Measurements from ENCODE around the gene SPOCK1.

Gene SPOCK1

DNA sequence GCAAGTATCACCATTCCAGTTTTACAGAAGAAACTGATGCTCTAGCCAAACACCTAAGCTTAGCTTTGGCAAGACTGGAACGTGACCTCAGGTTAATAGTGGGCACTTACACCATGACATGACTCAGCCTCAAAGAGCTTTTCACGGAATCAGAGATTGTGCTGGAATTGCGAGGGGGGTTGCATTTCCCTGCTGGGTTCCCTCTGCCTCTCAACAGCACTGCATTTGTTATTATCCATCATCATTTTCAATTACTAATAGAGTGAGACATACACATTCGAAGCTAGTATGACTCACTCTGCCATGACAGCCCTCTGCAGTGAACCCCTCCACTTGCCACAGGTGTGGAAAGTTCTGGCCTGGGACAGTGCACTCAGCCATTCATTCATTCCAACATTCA lies 8.0 kb downstream of the SPOCK1 start:
- peak; percentile 55 for DNase-seq

DNA sequence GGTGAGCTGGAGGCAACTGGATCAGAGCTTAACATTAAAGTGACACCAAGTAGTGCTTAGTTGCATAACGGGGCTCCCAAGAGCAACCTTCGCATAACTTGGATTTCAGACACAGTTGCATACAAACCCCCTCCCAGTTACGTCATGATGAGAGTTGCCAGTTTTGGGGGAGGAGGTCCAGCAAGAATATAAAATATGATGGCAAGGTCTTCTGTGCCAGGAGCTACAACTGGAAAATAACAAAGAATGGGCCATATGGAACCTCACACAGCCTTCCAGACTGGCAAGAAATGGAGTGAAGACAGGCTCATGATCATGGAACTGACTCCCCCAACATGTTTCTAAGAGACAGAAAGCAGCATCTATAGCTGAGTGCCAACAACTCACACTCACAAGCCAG lies 8.5 kb downstream of the SPOCK1 start:
- no peak for DNase-seq

DNA sequence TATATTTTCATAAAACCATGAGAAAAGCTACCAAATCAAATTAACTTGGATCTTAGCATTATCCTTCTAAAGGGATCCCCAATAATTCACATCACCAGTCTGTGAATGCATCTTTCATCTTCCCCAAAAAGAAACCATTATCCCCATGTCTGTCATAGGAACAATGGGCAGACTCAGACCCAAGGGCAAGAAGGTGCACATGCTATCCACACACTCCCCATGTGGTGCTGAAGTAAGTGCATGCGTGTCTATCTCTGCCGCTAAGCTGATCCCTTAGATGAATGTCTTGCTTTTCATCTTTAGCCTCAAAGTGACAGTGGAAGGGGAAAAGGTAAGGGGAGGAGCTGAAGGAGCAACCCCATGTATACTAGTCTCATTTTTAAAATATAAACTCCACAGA lies 10.2 kb downstream of the SPOCK1 start:
- no peak for DNase-seq

DNA sequence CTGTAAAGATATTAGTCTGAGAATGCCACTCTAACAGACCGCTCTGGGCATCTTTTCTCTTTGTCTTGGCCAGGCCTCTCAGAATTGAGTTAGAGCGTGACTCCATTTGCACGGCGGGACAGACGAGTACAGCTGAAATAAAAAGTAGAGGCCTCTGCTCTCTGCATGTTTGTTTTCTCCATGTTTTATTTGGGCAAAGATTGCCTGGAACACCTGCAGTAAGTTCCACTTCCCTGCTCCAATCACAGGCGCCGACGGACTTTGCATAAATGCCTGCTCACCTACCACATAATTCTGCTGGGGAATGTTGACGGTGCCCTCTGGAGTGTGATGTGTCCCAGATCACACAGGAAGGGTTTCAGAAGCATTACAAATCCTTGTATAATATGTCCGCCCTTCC lies 10.6 kb downstream of the SPOCK1 start:
- no peak for DNase-seq

DNA sequence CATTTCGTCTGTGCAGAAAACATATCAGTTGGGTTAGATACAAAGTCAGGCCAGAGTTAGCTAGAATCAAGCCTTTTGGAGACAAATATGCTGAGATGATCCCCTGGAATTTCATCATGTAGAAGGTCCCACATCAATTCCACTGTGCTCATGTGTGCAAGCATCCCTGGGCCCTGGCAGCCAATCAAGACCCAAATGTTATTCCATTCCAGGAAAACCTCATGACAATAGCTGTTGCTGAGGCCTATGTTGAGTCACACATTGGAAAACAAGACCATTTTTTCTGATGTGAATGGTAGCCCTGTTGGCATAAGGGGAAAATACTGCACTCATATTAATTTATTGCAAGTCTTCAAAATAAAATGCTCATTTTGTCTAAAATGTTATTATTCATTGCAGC lies 11.5 kb downstream of the SPOCK1 start:
- peak; percentile 91 for DNase-seq

DNA sequence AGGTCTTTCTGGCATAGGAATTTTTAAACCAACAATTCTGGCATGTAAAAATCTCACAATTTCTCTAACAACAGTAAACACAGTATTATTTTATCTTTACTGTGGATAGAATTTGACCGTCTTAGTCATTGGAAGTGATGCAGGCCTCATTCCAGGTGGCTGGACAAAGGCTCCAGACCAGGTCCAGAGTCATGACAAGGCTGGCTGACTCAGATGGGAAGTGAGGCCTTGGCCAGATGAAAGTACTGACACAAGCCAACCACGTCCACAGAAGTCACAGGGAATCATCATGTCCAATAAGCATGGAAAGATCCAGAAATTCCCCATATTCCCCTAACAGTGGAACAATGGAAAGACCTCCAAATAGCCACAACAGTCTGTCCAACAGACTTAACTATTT lies 12.4 kb downstream of the SPOCK1 start:
- DNase-seq = peak; percentile 45

DNA sequence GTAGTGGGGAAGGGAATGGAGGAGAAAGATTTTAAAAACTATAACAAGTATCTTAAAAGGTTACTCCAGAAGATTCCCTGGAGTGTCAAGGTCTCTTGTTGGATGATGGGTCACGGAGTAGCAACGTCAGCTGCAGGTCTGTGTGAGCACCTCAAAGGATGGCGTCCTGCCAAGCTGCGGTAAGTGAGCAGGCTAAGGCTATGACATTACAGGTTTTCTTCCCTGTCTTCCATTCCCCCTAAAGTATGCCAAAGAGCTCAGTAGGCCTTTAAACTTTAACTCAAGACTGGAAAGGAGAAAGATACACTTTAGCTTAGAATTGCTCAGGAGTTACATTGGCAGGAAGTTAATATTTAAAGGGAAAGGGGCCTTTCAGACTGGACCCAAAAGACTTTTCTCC lies 17.5 kb downstream of the SPOCK1 start:
- no peak for DNase-seq

DNA sequence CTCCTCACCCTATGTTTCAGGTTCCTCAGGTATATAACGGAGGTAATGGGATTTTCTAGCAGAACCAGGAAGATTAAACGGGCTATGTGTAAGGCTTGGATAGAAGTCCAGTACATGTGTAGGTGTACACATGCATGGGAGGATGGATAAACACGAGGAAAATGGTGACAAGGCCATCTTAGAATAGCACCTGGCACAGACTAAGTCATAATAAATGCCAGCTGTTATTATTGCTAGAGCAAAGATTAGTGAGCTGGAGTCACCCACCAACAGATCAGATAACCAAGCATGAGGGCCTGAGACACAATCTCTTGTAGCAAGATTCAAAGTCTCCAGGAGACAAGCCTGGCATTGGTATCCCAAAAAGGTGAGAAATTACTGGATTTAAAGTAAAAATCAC lies 21.1 kb downstream of the SPOCK1 start:
- no peak for DNase-seq

DNA sequence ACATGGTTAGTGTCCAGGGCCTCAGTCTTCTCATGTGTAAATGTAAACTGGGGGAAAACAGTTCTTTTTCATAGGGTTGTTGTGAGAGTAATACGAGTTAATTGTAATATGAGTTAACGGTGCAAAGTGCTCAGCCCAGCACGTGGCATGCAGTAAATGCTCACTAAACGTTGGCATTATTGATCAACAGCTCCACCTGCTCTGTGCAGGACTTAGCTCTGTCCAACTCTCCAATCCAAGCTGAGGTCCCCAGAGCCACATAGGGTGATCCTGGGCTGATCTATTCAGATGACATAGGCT lies 28.3 kb downstream of the SPOCK1 start:
- no peak for DNase-seq

DNA sequence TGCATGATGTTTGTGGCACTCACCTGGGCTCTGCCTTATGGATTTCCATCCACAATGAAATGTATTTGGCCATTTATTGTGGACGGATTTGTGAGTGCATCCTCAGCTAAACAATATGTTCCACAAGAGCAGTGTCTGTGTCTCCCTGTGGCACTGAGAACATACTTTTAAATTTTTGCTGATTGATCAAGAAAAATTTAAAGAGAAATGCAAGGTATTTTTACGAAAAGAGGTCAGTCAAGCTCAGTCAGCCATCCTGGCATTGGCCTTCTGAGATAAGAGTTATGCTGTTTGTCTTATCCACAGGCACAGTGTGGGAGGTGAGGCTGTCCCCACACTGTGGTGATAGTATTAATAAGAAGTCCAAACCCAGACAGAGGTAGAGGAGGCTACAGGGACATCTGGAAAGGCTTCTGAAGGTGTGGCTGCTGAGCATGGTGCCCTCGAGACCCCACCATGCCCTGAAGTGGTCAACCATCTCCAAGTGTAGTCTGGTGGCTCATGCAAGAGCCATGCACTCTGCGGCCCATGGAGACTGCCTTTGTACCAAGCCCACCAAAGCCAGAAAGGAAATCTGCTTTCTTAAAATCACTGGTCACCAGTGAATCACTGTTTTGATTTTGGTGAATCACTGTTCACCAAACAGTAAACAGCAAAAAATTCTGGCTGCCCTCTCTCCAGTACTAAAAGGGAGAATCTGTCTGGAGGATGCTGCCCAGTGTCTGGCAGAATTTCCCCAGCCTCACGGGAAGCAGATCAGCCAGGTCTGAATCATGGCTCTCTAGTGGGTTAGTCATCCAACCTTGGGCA lies 28.8 kb downstream of the SPOCK1 start:
- peak; percentile 96 for DNase-seq

DNA sequence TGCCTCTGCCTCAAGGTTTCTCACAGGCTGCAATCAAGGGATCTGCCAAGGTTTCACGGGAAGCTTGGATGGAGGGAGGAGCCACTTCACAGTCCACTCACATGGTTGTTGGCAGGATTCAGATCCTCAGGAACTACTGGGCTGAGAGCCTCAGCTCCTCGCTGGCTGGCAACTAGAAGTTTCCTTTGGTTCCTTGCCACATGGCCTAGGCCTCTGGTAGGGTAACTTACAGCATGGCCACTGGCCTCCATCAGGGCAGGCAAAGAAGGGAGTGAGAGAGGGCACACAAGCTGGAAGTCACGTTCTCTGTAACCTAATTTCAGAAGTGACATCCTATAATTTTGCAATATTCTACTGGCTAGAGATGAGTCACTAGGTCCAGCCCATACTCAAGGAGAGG lies 32.2 kb downstream of the SPOCK1 start:
- peak; percentile 8 for DNase-seq

DNA sequence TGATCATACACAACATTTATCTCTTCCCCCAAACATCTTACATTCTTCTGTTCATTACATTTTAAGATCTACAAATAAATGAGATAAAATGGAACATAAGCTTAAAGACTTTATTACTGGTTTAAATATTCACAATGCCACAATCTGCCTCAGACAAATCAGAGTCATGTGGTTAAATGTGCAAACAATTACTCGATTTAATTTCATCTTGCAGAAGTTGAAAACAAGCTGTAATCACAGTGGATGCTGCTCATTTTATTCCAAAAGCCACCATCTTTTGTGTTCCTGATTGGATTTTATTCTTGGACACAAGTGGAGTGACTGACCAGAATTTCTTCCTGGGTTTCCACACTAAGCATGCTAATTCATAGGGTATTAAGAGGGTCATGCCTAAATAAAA lies 33.2 kb downstream of the SPOCK1 start:
- no peak for DNase-seq

DNA sequence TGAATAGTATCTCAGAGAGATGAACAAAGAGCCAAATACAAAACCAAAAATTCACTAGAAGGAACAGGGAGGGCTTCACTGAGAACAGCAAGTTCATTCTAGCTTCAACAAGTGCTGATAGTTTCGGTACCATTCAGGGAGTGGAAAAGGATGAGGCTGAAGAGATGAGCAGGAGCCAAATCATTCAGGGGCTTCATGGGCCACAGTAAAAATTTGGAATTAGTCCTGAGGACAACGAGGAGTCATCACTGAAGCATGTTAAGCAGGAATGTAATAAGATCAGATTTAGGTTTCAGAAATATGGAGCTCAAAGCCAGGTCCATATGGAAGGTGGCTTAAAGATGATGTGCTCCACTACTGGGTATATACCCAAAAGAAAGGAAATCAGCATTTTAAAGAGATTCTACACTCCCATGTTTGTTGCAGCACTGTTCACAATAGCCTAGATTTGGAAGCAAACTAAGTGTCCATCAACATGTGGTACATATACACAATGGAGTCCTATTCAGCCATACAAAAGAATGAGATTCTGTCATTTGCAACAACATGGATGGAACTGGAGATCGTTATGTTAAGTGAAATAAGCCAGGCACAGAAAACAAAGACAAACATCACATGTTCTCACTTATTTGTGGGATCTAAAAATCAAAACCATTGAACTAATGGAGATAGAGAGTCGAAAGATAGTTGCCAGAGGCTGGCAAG lies 36.2 kb downstream of the SPOCK1 start:
- peak; percentile 43 for DNase-seq

DNA sequence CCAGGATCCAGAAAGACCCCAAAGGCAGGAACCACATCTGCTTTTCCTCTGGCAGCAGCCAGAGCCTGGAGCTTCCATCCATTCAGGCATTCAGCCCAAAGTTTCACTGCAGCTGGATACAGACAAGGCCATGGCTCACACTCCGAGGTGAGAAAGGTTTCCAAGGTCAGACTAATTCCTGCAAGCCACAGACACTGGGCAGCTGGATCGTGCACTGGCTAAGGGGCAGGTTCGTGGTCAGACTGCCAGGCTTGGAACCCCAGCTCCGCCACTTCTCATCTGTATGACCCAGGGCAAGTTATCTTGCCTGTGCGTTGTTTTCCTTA lies 36.9 kb downstream of the SPOCK1 start:
- DNase-seq = no peak

DNA sequence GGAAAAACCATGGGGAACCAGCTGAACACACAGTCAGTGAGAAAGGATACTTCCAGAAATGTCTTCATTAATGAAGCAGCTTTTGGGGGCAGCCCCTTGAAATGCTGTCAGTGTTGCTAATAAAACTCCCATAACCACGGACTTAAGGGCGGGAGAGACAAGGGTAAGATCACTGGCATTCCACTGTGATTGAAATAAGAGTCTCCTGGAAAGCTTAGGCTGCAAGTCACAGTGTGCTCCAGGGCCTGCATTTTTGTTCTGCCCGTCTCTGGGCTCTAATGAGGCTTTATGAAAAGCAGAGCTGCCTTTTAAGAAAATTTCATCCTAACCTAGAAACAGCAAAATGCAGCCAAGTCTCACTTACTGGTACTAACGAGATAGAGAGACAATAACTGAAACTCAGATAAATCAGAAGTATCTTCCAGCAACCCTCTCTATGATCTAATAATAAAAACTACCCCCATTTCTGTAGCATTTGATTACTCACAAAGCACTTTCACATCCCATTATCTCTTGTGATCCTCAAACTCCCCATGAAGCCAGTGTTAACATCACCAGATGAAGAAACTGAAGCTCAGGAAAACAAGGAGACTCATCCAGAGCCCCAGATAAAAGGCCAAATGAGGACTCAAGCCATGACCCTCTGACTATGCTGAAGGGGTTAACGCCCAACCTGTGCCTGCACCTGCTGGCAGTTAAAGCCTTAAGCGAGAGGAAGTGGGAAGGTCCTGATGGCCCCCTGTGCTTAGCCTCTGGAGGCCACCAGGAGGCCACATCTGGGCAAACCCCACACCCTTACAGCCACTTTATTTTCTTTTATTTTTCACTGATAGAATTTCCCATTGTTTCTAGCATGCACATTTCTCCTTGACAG lies 37.5 kb downstream of the SPOCK1 start:
- DNase-seq = no peak

DNA sequence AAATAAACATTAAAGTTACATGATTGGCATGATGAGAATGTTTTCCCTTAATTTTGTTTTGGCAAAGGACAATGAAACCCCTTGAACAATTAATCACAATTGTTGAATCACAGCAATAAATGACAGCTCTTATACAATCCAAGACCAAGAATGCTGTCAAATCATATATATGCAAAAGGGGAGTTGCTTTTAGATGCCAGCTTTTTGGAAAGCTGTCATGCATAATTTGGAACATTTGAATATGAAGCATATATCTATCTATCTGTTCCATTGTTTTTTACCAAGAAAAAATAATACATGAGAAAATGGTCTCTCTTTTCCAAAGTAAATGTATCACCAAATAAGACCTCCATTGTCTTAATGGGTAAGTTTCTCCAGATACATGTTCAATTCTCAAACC lies 44.5 kb downstream of the SPOCK1 start:
- DNase-seq = no peak

DNA sequence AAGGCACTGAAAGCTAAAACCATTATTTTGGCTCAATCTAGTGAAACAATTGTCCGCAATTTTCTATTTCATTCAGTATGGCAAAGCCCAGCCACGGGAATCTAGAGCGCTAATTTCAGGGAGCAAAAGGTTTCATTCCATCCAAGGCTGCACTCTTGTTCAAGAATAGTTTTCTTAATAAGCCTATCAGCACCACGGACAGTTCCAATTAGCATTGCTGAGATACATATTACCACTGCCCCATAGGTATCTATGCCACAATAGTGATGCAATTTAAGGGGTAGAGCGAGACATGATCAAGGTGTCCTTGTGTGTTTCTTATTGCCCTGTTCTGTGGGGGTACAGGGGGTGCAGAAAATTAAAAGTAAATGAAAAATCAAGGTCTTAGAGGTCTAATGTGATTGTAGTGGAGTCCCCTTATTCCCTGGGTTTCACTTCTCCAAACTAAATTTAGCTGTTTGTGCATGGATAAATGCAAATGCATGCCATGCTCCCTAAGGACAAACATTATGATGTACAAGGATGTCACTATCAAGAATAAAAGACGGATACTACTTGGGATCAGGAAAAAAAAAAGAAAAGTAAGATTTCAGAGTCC lies 45.5 kb downstream of the SPOCK1 start:
- DNase-seq = peak; percentile 60

DNA sequence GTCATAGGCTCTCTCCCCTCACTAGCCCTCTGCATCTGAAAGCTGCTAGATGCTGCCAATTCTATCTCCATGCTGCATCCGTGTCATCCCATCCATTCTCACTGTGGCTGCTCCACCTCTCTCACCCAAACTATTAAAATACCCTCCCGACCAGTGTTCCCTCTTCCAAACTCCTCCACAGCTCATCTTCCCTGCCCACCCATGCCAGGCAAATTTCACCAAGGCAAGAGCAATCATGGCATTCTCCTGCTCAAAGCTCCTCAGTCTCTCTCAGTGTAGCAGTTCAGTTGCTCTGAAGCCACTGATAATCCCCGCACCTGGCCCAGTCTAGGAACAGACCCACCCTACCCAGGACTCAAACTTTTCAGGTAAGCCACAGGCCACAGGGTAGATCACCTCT lies 48.4 kb downstream of the SPOCK1 start:
- no peak for DNase-seq

DNA sequence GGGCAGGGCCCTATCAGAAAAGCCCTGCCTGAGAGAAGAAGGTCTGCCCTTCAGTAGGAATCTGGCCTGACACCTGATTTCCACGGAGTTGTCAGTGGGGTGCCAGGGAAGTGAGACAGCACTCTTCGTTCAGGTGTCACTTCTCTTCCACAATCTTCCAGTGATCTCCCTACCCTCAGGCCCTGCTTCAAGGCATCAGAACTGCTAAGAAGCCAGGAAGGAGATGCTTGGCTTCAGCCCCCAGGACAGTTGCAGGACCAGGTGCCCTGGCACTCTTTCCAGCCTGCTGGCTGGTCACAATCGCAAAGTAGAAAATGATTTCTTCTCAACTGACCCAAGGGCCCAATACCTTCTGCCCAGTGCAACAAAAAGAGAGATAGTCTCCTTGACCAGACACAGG lies 50.3 kb downstream of the SPOCK1 start:
- DNase-seq = no peak

DNA sequence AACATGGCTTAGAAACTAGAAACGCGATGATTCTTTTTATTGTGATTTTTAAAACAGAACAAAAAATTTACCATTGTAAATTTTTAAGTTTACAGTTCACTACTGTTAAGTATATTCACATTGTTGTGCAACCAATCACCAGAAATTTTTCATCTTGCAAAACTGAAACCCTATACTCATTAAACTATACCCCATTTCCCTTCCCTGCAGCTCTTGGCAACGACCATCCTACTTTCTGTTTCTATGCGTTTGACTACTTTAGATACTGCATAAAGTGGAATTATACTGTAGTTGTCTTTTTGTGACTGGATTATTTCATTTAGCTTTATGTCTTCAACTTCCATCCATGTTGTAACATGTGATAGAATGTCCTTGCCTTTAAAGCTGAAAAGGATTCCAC lies 52.5 kb downstream of the SPOCK1 start:
- DNase-seq = no peak

DNA sequence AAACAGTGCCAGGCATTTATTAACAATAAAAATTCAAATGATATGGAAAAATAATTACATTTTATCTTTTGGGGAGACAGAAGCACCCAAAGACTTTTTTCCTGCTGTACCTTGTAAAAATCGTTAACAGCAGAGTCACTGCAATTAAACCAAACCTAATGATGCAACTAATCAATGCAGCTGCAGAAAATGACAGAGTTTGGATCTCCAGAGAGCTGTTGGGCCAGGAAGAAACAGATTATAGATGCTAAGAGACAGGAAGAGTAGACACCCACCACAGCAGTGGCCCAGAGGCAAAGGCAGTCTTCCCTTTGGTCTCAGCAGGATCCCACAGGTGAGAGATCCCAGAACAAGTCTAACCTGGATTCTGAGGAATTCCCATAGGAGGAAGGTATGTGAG lies 53.0 kb downstream of the SPOCK1 start:
- no peak for DNase-seq

DNA sequence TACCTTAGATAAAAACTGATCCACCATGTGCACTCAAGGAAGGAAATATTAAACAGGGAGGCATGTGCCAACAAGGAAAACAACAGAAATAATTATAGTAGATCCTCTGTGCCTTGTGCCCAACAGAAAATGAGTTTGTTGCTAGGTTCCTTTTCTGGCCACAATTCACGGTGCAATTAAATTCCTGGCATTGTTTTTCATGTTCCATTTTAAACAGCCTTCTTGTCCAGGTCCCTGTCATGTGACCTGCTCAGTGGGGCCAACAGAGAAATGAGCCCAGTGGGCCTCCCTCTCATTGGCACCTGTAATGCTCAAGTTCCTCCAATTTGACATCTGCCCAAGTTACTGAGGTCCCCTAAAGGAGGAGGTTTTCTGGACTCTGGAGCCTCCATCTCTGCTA lies 56.5 kb downstream of the SPOCK1 start:
- DNase-seq = no peak

DNA sequence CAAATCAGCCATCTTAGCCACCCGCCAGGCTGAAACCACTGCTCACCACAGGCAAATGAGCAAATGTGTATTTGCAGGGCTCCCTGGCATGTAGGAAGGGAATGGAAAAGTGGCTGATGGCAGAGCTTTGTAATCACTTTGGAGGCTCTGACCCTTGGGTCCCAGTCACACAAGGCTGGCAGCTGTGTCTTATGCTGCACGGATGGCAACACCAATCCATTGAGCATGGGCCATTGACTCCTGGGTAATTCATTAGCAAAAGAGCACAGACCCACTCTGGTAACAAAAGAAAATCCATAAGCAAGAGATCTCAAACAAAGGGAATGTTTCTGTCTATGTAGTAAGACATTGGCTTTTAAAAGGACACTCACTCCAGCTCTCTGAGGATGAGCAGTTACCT lies 57.6 kb downstream of the SPOCK1 start:
- DNase-seq = no peak

DNA sequence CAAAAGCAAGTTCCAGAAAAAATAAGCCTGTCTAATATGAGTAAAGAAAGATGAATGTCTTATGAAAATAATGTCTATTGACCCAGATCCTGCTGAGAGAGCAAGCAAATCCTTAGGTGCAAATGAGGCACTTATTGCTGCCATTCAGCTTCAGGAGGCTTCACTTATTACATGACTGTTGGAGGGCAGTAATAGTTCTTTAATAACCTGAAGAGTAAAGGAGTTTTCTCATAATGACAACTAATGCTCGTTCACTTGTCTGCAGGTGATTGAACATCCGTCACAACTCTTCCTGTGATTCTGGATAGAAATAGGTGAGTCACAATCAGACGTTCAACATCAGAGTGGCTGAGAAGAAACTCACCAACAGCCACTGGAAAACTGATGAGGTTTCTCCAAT lies 58.3 kb downstream of the SPOCK1 start:
- no peak for DNase-seq
